Skin epidermis (tissue), 12 donors: ENCODE measurements around the gene FAM135A.
"Not testable (repeated sequence)": the region's sequence is repeated elsewhere in the genome, so short reads cannot be mapped to it uniquely, and the experiment has no call there.

Experiments used
- H3K27ac ChIP-seq, 21 experiments: fragments of 200-600 bp; sonication (generic) in 11 of 21; one replicate each; pipeline ENCODE4 v1.5.0; 2020; ENCODE audit warnings: mild to moderate bottlenecking in 3 of 21, inconsistent platforms in 2 of 21, moderate library complexity in 2 of 21
- H3K4me3 ChIP-seq, 7 experiments: fragments of 200-600 bp; sonication (generic) in 2 of 7; one replicate each; pipeline ENCODE4 v1.5.0; 2020; ENCODE audit warnings: inconsistent platforms in 2 of 7, mild to moderate bottlenecking in 2 of 7, moderate library complexity in 1 of 7

Gene FAM135A

GRCh38 chr6:70445001-70445400 lies 31.7 kb downstream of the FAM135A start:
- H3K4me3 ChIP-seq, result no peak overlapping the region
- H3K27ac ChIP-seq, result no peak overlapping the region

- not testable (repeated sequence) for H3K27ac ChIP-seq, H3K4me3 ChIP-seq
Observed at GRCh38 chr6:70447343-70448070, 34.2 kb downstream of the FAM135A start.

GRCh38 chr6:70453899-70454298 lies 40.6 kb downstream of the FAM135A start:
- not testable (repeated sequence) for H3K4me3 ChIP-seq, H3K27ac ChIP-seq

GRCh38 chr6:70456735-70457134 lies 43.4 kb downstream of the FAM135A start:
- H3K27ac ChIP-seq, result no peak overlapping the region
- no peak overlapping the region for H3K4me3 ChIP-seq

- H3K27ac ChIP-seq, result no peak overlapping the region
- no peak overlapping the region for H3K4me3 ChIP-seq
Observed at GRCh38 chr6:70459235-70459634, 45.9 kb downstream of the FAM135A start.

- not testable (repeated sequence) for H3K27ac ChIP-seq, H3K4me3 ChIP-seq
Observed at GRCh38 chr6:70459699-70460098, 46.4 kb downstream of the FAM135A start.

- Histone ChIP-seq H3K4me3 (no peak overlapping the region), H3K27ac (no peak overlapping the region)
Observed at GRCh38 chr6:70470016-70470415, 56.7 kb downstream of the FAM135A start.

GRCh38 chr6:70470510-70470909 lies 57.2 kb downstream of the FAM135A start:
- H3K27ac ChIP-seq, H3K4me3 ChIP-seq: not testable (repeated sequence)

GRCh38 chr6:70474751-70475150 lies 61.4 kb downstream of the FAM135A start:
- Histone ChIP-seq H3K27ac (no peak overlapping the region), H3K4me3 (no peak overlapping the region)

- Histone ChIP-seq H3K4me3 (no peak overlapping the region), H3K27ac (no peak overlapping the region)
Observed at GRCh38 chr6:70479236-70479635, 65.9 kb downstream of the FAM135A start.

- H3K4me3 ChIP-seq, H3K27ac ChIP-seq: not testable (repeated sequence)
Observed at GRCh38 chr6:70486638-70487037, 73.3 kb downstream of the FAM135A start.

GRCh38 chr6:70489364-70489763 lies 76.1 kb downstream of the FAM135A start:
- H3K27ac ChIP-seq, result no peak overlapping the region
- no peak overlapping the region for H3K4me3 ChIP-seq

- Histone ChIP-seq H3K27ac (no peak overlapping the region), H3K4me3 (no peak overlapping the region)
Observed at GRCh38 chr6:70494833-70495232, 81.5 kb downstream of the FAM135A start.

- not testable (repeated sequence) for H3K4me3 ChIP-seq, H3K27ac ChIP-seq
Observed at GRCh38 chr6:70495790-70496189, 82.5 kb downstream of the FAM135A start.

GRCh38 chr6:70502484-70502883 lies 89.2 kb downstream of the FAM135A start:
- H3K4me3 ChIP-seq, result no peak overlapping the region

GRCh38 chr6:70503813-70504465 lies 90.6 kb downstream of the FAM135A start:
- no peak overlapping the region for H3K27ac ChIP-seq
- H3K4me3 ChIP-seq, result no peak overlapping the region

More at GRCh38 chr6:70502484-70502883, 89.2 kb downstream of the FAM135A start:
- no peak overlapping the region for H3K27ac ChIP-seq

- Histone ChIP-seq H3K27ac (no peak overlapping the region), H3K4me3 (no peak overlapping the region)
Observed at GRCh38 chr6:70506321-70506720, 93.0 kb downstream of the FAM135A start.

- Histone ChIP-seq H3K27ac (no peak overlapping the region), H3K4me3 (no peak overlapping the region)
Observed at GRCh38 chr6:70507161-70507560, 93.9 kb downstream of the FAM135A start.

GRCh38 chr6:70508953-70509352 lies 95.6 kb downstream of the FAM135A start:
- Histone ChIP-seq H3K4me3 (no peak overlapping the region), H3K27ac (no peak overlapping the region)

GRCh38 chr6:70510600-70510999 lies 97.3 kb downstream of the FAM135A start:
- Histone ChIP-seq H3K4me3 (no peak overlapping the region), H3K27ac (no peak overlapping the region)

GRCh38 chr6:70518723-70519122 lies 105.4 kb downstream of the FAM135A start:
- no peak overlapping the region for H3K4me3 ChIP-seq
- H3K27ac ChIP-seq, result no peak overlapping the region

GRCh38 chr6:70520575-70520974 lies 107.3 kb downstream of the FAM135A start:
- no peak overlapping the region for H3K27ac ChIP-seq
- H3K4me3 ChIP-seq, result no peak overlapping the region
